Prostate gland (tissue), 2 donors: Measurements from ENCODE around the gene TOB2. TPM values are rescaled to one million over a fixed set of nuclear protein-coding genes. Genes with fewer than 3 reads are reported as not detected.
"Not testable (repeated sequence)": the region's sequence is repeated elsewhere in the genome, so short reads cannot be mapped to it uniquely, and the experiment has no call there.

Source experiments
- DNase-seq: peaks from one replicate; pipeline ENCODE4 v3.0.0-alpha.2; 2019; ENCODE audit warnings: low spot score
- H3K27ac ChIP-seq, 2 donors: fragments of 200-600 bp; sonication (generic); 2 replicates each; pipeline ENCODE4 v1.5.1; 2017 to 2019
- H3K27me3 ChIP-seq: fragments of 200-600 bp; sonication (generic); replicated peaks from 2 replicates; pipeline ENCODE4 v1.5.1; 2019; ENCODE audit not compliant: insufficient read depth
- H3K36me3 ChIP-seq, 2 donors: fragments of 200-600 bp; sonication (generic); 1 replicate in 1 of 2; 2 replicates in 1 of 2; pipeline versions ENCODE4 v1.5.1 to v1.8.1; 2017 to 2019
- H3K4me1 ChIP-seq: fragments of 200-600 bp; sonication (generic); replicated peaks from 2 replicates; pipeline ENCODE4 v1.5.1; 2019
- H3K4me3 ChIP-seq, 2 donors: fragments of 200-600 bp; sonication (generic); 2 replicates each; pipeline ENCODE4 v1.5.1; 2017 to 2019
- H3K9me3 ChIP-seq: fragments of 200-600 bp; sonication (generic); 2 replicates; pipeline ENCODE4 v1.5.1; 2017
- POLR2A ChIP-seq: fragments of 450-650 bp; IDR thresholded peaks from one replicate; pipeline ENCODE4 v1.6.1; 2016; ENCODE audit warnings: antibody characterized with exemption, mild to moderate bottlenecking
- POLR2AphosphoS5 ChIP-seq: sonication (generic); formaldehyde crosslinking; IDR thresholded peaks from one replicate; pipeline ENCODE4 v1.6.1; 2017; ENCODE audit warnings: antibody characterized with exemption
- WGBS: methylation state at CpG from one replicate; pipeline ENCODE4 v1.1.5; 2018; 5-methylcytosine and 5-hydroxymethylcytosine counted together
- intact Hi-C: fragments of 100-400 bp; cut with DNase I; formaldehyde crosslinking; loops from one replicate; pipeline ENCODE4 v1.14.2; 2022
- total RNA-seq, 2 donors: library from RNA; depleted of rRNA; stranded (reverse); fragments of >200 nt; gene quantifications; one replicate each; pipeline ENCODE4 v1.1.0, GENCODE V29; 2016
- TF ChIP-seq, protein P1 (sequence below), 4 experiments: fragments of 200-600 bp in 2 of 4; fragments of 450-650 bp in 2 of 4; sonication (generic) in 2 of 4; IDR thresholded peaks; 1 replicate in 3 of 4; 2 replicates in 1 of 4; pipeline ENCODE4 v1.5.1; 2016 to 2019; ENCODE audit warnings: antibody characterized with exemption in 4 of 4, mild to moderate bottlenecking in 2 of 4, moderate library complexity in 2 of 4

The TOB2 gene
- total RNA-seq, 2 donors from 2014 or later, result 56.7 to 80.8 TPM

DNA sequence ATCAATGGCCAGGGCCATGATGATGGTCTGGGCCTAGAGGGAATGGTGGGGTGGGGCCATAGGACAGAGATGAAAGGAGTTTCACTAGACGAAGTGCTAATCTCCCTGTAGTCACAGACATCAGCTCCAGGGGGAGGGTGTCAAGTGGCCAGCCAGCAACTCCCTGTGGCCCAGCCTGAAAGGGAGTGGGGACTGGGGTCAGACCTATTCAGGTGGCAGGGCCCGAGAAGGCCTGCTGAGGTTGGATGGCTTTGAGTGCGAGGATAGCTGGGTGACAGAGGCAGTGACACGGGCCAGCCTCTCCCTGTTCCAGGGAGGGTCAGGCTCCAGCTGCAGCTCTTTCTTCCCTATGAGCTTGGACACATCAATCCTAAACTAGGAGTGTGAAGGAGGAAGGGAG is 11.0 kb downstream of the TOB2 start:
- DNase-seq, result no peak
- 60% methylated on average over 4 of the region's 4 CpGs for WGBS
- Histone ChIP-seq H3K4me1 (no peaks in the 10 kb centered on the region), H3K27ac (peak overlapping the region in 1 of 2 donors; percentile 2), H3K9me3 (no peaks in the 10 kb centered on the region), H3K4me3 (no peak overlapping the region), H3K27me3 (no peaks in the 10 kb centered on the region), H3K36me3 (peaks cover 4 to 16% of the 10 kb centered on the region in 2 donors)
- no peak for TF ChIP-seq POLR2A
- TF ChIP-seq, protein P1, sequence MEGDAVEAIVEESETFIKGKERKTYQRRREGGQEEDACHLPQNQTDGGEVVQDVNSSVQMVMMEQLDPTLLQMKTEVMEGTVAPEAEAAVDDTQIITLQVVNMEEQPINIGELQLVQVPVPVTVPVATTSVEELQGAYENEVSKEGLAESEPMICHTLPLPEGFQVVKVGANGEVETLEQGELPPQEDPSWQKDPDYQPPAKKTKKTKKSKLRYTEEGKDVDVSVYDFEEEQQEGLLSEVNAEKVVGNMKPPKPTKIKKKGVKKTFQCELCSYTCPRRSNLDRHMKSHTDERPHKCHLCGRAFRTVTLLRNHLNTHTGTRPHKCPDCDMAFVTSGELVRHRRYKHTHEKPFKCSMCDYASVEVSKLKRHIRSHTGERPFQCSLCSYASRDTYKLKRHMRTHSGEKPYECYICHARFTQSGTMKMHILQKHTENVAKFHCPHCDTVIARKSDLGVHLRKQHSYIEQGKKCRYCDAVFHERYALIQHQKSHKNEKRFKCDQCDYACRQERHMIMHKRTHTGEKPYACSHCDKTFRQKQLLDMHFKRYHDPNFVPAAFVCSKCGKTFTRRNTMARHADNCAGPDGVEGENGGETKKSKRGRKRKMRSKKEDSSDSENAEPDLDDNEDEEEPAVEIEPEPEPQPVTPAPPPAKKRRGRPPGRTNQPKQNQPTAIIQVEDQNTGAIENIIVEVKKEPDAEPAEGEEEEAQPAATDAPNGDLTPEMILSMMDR (IDR thresholded peaks at IDR 0.05), result no peak
- no peak for TF ChIP-seq POLR2AphosphoS5
- intact Hi-C loops, result no loop called here

GRCh38 chr22:41434361-41435003 is 12.1 kb downstream of the TOB2 start:
- 77% methylated on average over 5 of the region's 5 CpGs for WGBS
- H3K4me3 ChIP-seq, H3K4me1 ChIP-seq, intact Hi-C loops, H3K9me3 ChIP-seq, H3K27me3 ChIP-seq, DNase-seq: not testable (repeated sequence)
- H3K36me3 ChIP-seq, result peaks cover 4 to 16% of the 10 kb centered on the region in 2 donors
- H3K27ac ChIP-seq, result peak overlapping the region in 1 of 2 donors; percentile 2

DNA sequence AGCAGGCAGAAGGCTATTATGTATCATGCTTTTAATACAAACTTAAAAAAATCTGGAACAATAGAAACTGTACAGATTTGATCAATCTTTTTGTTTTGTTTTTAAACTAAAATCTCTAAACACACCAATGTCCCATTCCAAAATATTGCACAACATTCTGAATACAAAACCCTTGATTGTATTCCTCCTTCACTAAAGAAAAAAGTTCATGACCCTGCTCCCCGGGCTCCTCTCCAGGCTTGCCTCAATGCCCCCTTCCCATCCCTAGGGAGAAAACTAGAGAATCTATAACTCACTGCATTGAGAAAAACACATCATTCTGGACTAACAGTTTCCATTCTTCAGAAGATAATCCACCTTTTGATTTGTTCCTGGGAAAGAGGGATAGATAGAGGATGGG is 13.1 kb downstream of the TOB2 start:
- H3K4me1 ChIP-seq, intact Hi-C loops, H3K27ac ChIP-seq, H3K27me3 ChIP-seq, H3K4me3 ChIP-seq, DNase-seq, H3K9me3 ChIP-seq: not testable (repeated sequence)
- H3K36me3 ChIP-seq, result peaks cover 4 to 16% of the 10 kb centered on the region in 2 donors
- 74% methylated on average over 1 of the region's 1 CpG for WGBS

DNA sequence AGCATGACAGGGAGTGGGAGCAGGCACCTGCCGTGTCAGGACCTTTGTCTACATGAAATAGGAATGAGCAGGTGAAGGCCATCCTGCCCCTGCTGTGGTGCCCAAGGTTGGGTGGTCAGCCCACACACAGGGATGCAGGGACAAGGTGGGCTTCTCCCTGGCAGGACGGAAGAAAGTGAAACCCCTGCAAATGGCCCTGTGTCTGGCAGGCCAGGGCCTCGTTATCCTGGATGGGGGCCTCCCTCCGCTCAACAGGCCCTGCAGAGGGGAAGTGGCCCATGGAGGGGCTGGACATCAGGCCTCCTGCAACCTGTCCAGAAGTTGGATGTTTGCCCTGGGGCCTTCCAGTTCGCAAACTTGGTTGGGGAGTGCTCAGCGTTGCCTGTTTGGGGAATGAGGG is 14.9 kb downstream of the TOB2 start:
- Histone ChIP-seq H3K27ac (no peak overlapping the region), H3K4me3 (no peak overlapping the region), H3K9me3 (no peaks in the 10 kb centered on the region), H3K4me1 (peaks cover 2% of the 10 kb centered on the region), H3K36me3 (peaks cover 4 to 8% of the 10 kb centered on the region in 2 donors), H3K27me3 (no peaks in the 10 kb centered on the region)
- intact Hi-C loops, result no loop called here
- DNase-seq, result no peak
- TF ChIP-seq, protein P1 (IDR thresholded peaks at IDR 0.05), result no peak
- TF ChIP-seq POLR2A, result no peak
- TF ChIP-seq POLR2AphosphoS5, result no peak
- 80% methylated on average over 5 of the region's 6 CpGs for WGBS

- Histone ChIP-seq H3K4me1 (peaks cover 4% of the 10 kb centered on the region), H3K4me3 (no peak overlapping the region), H3K27me3 (no peaks in the 10 kb centered on the region), H3K27ac (no peak overlapping the region), H3K36me3 (no peaks in the 10 kb centered on the region), H3K9me3 (no peaks in the 10 kb centered on the region)
- TF ChIP-seq POLR2A (no peak), POLR2AphosphoS5 (no peak)
- TF ChIP-seq, protein P1 (IDR thresholded peaks at IDR 0.05), result no peak
- over 99% methylated on average over 8 of the region's 8 CpGs for WGBS
- DNase-seq, result no peak
- intact Hi-C loops, result no loop called here
These were observed 16.7 kb downstream of the TOB2 start for GRCh38 chr22:41429951-41430332.

DNA sequence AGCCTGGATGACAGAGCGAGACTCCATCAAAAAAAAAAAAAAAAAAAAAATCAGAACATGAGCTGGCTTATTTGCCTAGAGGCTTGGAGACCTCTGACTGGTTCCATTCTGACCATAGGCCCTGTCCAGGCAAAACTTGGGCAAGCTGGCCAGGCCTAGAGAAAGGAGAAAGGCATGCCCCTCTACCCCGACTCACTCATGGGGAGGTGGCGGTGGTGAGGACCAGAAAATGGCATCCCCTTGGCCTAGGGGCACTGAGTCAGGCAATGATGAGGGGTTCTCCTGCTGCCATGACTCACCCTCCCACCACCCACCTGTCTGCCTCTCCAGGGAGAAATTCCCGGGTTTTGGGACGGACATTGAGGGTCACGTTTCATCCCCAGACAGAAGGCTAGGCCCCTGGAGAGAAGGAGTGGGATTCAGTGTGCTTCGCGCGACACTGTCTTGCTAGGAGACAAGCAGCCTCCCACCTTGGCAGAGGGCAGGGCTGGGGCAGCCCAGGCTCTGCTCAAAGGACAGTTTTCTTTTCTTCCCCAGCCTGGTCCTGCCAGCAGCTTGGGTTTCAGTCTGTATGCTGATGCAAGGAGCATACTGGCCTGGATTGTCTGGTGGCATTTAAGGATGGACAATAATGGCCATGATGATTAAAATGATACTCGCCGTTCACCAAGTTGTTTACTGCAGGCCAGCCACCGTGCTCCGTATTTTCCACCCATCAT is 17.2 kb downstream of the TOB2 start:
- H3K27ac ChIP-seq, result no peak overlapping the region
- no peak for DNase-seq
- 90% methylated on average over 13 of the region's 13 CpGs for WGBS
- H3K9me3 ChIP-seq, result no peaks in the 10 kb centered on the region
- H3K27me3 ChIP-seq, result no peaks in the 10 kb centered on the region
- H3K4me1 ChIP-seq, result peaks cover 4% of the 10 kb centered on the region
- H3K36me3 ChIP-seq, result no peaks in the 10 kb centered on the region
- no peak overlapping the region for H3K4me3 ChIP-seq
- intact Hi-C loops, result no loop called here
- TF ChIP-seq POLR2AphosphoS5 (no peak), POLR2A (no peak)
- TF ChIP-seq, protein P1 (IDR thresholded peaks at IDR 0.05), result no peak
